Measurements from ENCODE around the gene PDK3.

- TF ChIP-seq EZH2phosphoT487 (IDR thresholded peaks at IDR 0.05; ENCODE audit: low read depth), result no peak
- TF ChIP-seq CTCF (IDR thresholded peaks at IDR 0.05; ENCODE audit: low read depth, low read length), result no peak
Observed at GRCh38 chrX:24487571-24487970, 22.5 kb downstream of the PDK3 start.
